Activated CD4-positive, CD25-positive, alpha-beta regulatory T cell (primary cell): ENCODE results near the gene CHKA.

Experiments used
- DNase-seq, 4 experiments: peaks; one replicate each; lab custom pipeline; 2025; lab: John Stamatoyannopoulos, UW

The CHKA gene

GRCh38 chr11:68121067-68121899 is at the start of gene CHKA:
TSS of gene CHKA (minus strand) at chr11:68121388. CDS start at chr11:68121177, 211 bp downstream.
- peak; percentile 65 to 73 (median 68) for DNase-seq

GRCh38 chr11:68169442-68169841 is 48.3 kb upstream of the CHKA start:
- DNase-seq: no peak

- DNase-seq: no peak
Measured at GRCh38 chr11:68168694-68169093, 47.5 kb upstream of the CHKA start.

- DNase-seq: no peak
Measured at GRCh38 chr11:68167474-68167873, 46.3 kb upstream of the CHKA start.

- DNase-seq: no peak
Measured at GRCh38 chr11:68166969-68167368, 45.8 kb upstream of the CHKA start.

GRCh38 chr11:68165601-68166000 is 44.4 kb upstream of the CHKA start:
- no peak for DNase-seq

GRCh38 chr11:68164437-68164836 is 43.2 kb upstream of the CHKA start:
- no peak for DNase-seq

- no peak for DNase-seq
Measured at GRCh38 chr11:68163691-68164090, 42.5 kb upstream of the CHKA start.

GRCh38 chr11:68160100-68160695 is 39.0 kb upstream of the CHKA start:
- no peak for DNase-seq

- DNase-seq: no peak
Measured at GRCh38 chr11:68159665-68160064, 38.5 kb upstream of the CHKA start.

GRCh38 chr11:68159161-68159560 is 38.0 kb upstream of the CHKA start:
- DNase-seq: no peak

GRCh38 chr11:68158580-68158979 is 37.4 kb upstream of the CHKA start:
- no peak for DNase-seq

GRCh38 chr11:68153742-68154141 is 32.6 kb upstream of the CHKA start:
- DNase-seq: no peak

GRCh38 chr11:68150037-68150436 is 28.8 kb upstream of the CHKA start:
- no peak for DNase-seq

- no peak for DNase-seq
Measured at GRCh38 chr11:68149417-68149816, 28.2 kb upstream of the CHKA start.

GRCh38 chr11:68148879-68149278 is 27.7 kb upstream of the CHKA start:
- no peak for DNase-seq

- DNase-seq: no peak
Measured at GRCh38 chr11:68148071-68148805, 27.1 kb upstream of the CHKA start.

GRCh38 chr11:68146704-68147474 is 25.7 kb upstream of the CHKA start:
- no peak for DNase-seq

- DNase-seq: no peak
Measured at GRCh38 chr11:68146010-68146540, 24.9 kb upstream of the CHKA start.

GRCh38 chr11:68145120-68145866 is 24.1 kb upstream of the CHKA start:
- DNase-seq: no peak

- no peak for DNase-seq
Measured at GRCh38 chr11:68143310-68143689, 22.1 kb upstream of the CHKA start.
